NCI-H526 treated with DMSO at 0.1 percent for 48 hours (cell line): ENCODE results near the gene TMOD1.
"Not testable (repeated sequence)": the region's sequence is repeated elsewhere in the genome, so short reads cannot be mapped to it uniquely, and the experiment has no call there.

Experiments used
- DNase-seq: peaks from one replicate; lab custom pipeline; 2025; lab: John Stamatoyannopoulos, UW

TMOD1 gene

DNA sequence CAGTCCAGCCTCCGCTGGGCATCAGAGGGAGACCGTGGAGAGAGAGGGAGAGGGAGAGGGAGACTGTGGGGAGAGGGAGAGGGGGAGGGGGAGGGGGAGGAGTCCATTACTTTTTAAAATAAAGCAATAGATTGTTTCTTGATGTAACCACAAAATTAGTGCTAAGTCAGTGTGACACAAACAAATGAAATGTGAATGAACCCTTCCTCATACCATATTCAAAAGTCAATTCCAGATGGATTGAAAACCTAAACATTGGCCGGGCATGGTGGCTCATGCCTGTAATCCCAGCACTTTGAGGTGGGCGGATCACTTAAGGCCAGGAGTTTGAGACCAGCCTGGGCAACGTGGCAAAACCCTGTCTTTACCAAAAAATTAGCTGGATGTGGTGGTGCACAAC, 2.6 kb upstream of the TMOD1 start:
- DNase-seq = not testable (repeated sequence)

DNA sequence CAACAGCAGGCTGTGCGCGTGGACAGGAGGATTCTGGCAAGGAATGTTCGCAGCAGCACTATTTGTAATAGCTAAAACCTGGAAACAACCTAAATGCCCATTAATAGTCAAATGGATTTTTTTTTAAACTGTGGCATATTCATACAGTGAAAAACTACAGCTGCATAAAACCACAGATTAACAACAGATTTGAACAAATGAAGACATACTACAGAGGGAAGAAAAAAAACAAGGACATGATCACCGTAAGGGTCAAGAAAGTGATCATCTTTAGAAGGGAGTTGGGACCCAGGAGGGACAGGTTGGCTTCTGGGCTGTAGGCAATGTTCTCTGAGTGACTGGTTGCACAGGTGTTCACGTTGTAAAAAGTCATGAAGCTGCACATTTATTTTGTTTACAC, 1.2 kb upstream of the TMOD1 start:
- DNase-seq = no peak

DNA sequence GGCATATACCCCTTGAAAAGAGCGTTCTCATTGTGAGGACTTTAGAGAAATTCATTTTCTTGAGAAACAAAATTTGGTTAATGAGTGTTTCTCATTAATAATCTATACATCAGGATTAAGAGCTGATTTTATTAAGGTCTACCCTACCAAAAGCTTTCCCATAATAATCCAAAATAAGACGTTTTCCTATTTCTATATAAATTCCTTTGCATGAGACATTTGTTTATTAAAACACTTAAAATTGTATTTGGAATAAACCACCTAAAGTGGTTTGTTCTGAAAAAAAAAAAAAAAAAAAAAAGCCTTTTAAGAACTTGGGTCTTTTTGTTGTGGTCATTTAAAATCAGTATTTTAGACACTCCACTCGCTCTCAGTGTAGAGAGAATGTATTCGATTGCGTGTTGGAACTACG, 695 bp upstream of the TMOD1 start:
- DNase-seq = no peak

DNA sequence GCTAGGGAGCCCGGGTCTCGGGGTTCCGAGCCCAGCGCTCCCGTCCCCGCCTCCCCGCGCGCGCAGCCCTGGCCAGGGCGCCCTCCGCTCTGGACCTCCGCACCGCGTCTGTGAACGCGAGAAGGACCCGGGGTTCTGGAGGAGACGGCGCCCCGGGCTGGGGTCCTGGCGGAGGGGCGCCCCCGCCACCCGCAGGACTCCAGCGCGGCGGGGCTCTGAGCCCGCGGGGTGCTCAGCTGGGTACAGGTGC, 431 bp downstream of the TMOD1 start:
- no peak for DNase-seq

DNA sequence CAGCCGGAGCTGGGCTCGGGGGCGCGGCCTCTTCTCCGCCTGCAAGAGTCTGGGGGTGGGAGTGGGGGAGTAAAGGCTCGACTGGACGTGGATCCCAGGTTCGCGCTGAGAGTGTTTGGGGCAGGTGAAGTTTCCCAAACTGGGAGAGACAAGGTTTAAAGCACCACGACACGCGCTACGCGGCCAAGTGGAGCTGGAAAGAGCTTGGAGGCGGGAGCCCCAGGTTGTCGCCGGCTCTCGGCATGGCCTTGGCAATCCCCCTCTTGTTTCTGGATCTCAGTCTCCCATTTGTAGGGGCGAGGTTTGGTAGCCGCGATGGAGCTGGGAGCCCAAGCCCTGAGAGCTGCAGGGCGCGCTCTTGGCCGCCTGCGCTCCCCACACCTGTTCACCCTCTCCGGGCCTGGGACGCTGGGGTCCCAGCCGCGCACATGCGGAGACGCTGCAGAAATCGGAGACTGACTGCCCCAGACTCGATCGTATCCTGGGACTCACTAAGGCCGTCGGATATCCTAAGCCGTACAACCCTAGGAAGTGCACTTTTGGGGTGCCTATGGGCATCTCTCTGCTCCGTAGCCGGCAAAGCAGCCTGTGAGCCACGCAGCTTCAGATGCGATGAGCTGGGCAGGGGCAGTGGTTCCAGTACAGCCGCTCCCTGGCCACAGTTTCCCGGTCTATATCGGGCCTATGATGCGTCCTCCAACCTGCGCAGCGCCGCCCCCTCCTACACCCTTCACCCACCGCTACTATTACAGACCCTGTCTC, 937 bp downstream of the TMOD1 start:
- no peak for DNase-seq

DNA sequence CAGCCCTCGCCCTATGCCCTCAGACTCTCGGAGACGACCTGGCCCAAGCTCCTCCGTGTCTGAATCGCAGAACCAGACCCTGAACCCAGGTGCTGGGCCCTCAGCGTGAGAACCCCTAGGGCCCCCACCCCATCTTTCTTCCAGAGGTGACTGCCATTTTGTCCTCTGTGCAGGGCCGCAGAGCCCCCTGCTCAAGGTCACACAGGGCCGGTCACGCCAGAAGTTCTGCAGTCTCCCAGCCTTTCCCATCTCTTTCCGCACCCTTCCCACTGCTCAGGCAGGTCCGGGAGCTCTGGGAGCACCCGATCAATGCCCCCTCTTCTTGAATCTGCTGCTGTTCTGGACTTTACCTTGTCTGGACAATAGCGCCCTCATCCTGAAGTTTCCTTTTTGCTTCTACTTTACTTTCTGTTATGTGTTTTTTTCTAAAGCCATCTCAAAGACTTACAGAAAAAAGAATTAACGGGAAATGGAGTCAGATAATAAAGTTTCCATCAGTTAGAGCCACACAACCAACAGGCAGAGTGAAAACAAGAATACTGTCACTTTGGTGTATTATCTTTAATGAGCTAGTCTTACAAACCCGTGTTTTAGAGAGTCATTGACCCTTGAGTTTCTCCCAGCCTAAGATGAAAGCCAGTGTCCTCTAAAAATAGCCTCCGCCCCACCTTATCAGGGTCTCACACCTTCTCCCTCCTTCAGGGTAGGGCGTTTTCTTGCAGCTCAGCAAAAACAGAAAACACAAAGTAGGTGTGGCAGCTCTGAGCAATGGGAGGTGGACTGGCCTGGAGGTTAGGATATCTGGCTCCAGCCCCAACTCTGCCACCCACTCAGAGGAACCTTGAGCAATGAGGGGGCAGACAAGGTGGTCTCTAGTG, 1.8 kb downstream of the TMOD1 start:
- no peak for DNase-seq

DNA sequence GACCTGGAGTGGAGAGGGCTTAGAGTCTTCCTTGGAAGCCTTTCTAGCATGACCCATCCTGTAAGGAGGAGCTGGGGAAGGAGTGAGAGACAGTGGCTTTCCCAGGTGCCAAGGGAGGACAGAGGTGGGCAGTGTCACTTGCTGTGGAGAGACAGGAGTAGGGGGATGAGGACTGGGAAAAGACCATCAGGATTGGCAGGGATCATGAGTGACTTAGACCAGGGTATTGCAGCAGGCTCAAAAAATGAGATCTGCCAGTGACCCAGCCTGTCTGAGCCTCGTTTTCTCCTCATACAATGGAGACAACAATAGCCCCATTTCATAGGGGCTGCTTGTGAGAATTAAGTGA, 2.4 kb downstream of the TMOD1 start:
- no peak for DNase-seq

DNA sequence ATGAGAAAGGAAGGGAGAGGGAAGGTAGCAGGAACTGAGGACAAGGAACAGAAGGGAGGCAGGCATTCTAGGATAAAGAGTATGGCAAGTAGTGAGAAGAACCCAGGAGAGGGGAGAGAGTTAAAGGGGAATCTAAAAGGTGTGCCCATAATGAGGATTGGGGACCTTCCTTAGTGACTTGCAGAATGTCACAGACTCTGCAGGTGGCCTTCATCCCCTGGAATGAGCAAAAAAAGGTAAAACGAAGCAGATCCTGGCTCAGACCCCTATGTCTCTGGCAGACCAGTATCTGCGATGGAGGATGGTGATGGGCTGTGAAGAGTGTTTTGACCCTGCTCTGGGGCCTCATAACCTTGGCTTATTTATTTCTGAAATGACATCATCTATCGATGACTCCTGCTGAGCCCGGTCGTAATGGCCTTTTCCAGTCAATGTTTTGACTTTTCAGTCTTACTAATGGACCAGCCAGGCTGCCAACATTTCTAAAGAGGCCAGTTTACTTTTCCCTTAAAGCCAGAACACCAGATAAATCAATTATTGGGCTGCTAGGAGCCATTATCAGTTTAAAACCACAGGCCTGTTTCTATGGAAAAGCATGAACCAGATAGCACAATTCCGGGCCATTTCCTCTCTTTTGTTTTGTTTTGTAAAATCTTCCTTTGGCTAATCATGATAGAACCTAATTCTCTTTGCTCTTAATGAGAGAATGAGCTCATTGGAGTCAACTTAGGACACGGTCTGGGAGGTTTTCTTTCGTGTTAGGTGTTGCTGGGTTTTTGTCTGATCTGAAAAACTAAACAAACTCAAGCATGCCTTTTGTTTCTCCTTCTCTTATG, 3.1 kb downstream of the TMOD1 start:
- DNase-seq = no peak

DNA sequence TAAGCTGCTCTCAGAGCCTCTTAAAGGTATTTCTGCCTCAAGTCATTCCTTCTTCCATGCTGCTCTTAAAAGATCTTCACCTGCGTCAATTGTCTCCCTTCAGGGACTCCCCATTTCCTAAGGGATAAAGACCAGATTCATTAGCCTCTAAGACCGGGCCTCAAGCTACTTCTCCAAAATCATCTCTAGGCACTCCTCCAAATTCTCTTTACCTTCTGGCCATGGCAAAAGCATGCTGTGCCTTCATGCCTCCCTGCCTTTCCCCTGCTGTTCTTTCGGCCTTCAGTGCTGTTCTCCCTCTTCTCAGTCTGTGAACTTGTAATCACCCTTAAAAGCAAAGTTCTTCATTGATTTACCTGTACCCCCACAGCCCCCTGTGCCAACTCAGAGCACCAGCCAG, 4.4 kb downstream of the TMOD1 start:
- DNase-seq = no peak

DNA sequence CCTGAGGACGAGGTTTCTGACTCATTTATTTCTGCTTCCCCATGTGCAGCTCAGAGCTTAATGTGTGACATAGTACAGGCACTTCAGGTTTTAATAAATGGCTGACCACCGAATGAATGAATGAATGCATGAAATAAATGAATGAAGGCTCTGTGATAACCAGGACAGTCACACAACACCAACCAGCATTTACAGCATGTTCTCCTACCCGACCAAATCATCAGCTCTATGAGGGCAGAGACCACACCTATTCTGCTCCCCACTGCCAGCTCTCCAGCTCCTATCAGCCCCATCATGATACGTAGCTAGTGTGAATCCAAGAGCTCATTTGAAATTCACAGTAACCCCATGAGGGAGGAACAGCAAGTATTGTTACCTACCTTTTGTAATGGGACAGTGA, 4.8 kb downstream of the TMOD1 start:
- no peak for DNase-seq

DNA sequence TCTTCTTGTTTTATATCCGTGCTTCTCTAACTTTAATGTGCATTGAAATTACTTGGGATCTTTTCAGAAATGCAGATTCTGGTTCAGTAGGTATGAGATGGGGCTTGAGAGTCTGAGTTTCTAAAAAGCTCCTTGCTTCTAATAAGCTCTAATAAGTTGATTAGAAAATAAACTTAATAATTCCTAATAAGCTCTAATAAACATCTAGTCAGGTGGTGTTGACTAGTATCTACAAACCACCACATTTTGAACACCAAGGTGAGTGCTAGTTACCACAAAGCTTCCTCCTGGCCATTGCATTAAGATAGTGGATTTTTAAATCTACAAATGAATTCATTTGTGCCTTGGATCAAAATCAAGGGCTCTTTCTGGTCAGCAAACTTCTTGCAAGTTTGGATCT, 5.3 kb downstream of the TMOD1 start:
- DNase-seq = no peak

DNA sequence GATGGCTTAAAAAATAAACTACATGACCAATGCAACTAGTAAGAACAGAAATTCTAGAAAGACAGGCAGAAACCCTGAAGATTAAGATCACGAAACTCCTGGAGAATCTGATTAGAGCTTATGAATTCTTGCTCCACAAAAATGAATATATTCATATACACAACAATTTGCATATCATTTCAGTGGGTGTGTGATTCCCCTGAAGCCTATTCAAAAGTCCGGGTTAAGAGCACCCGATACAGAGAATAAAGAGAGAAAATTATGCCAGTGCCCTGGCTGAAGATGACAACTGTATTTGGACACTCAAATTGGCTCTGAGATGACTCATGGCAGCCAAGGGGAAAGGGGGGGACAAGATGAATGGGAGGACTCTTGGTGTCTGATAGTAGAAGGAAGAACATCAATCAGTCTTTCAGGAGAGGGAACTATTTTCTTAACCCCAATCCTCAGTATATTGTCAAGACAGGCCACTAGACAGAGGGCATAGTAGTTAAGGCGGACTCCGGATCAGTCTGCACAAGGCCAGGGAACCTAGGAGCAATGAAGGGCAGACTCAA, 6.0 kb downstream of the TMOD1 start:
- no peak for DNase-seq

DNA sequence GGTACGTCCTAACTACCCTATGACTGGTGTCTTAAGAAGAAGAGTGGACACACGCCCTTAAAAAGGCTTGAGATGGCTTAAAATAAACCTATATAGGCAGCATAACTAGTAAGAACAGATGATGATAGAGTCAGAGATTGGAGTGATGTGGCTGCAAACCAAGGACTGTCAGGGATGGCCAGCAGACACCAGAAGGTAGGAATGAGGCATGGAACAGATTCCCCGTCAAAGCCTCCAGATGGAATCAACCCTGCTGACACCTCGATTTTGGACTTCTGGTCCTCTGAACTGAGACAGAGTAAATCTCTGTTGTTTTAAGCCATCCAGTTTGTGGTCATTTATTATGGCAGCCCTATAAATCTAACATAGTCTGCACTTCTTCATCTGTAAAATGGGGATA, 7.4 kb downstream of the TMOD1 start:
- no peak for DNase-seq

DNA sequence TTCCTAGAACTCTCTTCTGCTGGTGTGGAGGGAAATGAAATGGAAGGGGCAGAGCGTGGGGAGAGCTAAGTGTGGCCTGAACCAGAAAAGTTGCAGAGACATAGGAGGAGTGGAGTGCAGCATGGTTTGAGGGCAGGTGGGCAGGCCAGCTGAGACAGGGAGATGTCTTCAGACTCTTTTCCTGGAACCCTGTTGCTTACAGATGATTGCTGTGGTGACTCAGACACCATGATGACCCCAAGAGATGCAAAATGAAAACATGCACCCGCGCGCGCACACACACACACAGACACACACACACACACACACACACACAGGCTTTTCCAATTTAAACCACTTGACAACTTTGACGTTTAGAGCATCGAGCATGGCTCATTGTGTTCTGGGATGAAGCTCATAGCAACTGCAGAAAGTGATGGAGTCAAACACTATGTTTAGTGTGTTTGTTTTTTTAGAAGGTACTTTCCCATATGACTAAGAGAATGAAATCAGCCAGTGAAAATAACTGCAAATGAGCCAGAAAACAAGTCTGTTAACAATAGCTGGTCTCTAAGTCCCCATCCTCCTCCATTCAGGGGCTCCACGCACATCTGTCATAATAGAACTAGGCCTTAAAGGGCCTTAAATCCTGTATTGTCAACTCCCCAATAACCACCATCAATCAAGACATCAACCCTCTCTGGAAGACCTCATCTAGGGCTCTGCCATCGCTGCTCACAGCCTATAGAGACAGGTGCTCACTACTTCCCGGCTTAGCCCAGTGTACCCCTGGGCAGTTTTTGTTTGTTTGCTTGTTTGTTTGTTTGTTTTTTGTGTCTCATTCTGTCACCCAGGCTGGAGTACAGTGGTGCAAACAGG, 9.6 kb downstream of the TMOD1 start:
- DNase-seq = no peak

DNA sequence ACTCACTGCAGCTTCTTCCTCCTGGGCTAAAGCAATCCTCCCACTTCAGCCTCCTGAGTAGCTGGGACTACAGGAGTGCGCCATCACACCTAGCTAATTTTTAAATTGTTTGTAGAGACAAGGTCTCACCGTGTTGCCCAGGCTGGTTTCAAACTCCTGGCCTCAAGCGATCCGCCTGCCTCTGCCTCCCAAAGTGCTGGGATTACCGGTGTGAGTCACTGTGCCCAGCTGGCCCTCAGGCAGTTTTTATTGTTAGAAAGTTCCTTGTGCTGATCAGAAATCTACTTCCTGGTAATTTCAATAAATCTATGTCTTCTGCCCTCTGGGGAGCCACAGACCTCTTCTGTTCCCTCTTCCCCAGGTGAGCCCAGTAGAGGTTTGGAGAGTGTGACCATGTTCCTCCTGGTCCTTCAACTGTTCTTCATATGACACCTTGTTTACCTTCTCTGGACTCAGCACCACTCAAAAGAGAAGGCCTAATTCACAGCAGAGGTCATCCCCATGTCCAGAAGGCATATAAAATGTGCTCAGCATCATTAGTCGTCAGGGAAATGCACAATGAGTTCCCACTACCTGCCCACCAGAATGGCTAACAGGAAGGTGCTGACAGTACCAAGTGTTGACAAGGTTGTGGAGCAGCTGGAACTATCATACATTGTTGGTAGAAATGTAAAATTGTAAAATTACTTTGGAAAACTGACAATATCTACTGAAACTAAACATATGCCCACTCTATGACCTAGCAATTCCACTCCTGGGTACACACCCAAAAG, 10.4 kb downstream of the TMOD1 start:
- no peak for DNase-seq

DNA sequence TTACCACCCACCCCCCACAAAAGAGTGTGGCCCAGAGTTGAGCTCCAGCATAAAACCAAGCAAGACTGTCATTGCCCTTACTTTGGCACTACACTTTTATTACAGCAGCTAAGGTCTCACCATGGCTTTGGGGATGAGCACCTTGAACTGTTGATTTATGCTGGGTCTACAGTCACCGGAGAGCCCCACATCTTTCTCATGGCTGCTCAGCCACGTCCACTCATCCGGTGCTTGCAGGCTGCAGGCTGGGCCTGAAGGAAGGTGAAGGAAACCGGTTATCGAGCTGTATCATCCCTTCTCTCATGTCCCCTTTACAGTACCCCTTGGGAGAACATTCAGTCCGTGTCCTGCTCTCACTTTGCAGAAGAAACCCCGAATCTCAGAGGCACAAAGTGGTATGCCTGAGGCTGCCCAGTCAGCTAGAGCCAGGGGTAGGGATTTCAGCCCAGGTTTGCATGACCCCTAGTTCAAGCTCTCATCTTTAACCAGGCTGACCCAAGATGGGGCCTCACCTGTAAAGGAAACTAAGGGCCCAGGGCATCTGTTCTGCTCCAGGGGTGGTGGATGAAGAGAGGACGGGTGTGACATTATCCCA, 11.6 kb downstream of the TMOD1 start:
- no peak for DNase-seq

DNA sequence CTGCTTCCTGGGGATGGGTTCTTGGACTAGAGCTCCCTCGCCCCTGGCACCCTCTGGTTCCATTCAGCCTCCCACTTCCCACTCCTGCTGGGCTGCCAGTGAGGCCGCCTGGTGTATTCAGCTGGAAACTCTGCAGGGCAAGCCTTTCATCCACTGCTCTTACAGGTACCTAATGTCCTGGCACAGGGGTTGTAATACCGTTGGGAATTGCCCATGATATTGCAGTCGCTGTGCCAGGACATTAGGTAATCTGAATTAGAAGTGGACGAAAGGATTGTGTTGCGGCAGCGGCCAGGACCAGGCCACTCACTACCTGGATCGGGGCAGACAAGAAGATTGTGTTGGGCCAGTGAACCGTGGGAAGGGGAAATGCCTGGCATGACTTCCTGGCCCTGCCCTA, 13.1 kb downstream of the TMOD1 start:
- no peak for DNase-seq

DNA sequence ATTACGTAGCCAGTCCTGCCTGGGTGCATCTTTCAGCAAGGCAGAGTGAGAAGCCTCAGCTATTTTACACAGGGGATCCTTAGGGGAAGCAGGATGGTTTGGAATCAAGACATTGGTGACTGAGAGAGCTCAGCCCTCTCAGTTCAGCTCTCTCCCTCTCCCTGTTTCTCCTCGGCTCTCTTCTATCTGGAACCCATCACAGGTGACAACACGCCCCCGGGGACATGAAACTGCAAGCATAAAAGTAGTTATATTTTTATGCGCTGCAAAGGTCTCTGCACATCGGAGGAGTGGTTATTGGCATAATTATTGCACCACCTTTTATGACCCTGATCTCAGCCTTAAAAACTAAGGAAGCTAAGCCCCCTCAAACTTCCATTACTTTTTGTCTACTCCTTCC, 14.2 kb downstream of the TMOD1 start:
- no peak for DNase-seq

DNA sequence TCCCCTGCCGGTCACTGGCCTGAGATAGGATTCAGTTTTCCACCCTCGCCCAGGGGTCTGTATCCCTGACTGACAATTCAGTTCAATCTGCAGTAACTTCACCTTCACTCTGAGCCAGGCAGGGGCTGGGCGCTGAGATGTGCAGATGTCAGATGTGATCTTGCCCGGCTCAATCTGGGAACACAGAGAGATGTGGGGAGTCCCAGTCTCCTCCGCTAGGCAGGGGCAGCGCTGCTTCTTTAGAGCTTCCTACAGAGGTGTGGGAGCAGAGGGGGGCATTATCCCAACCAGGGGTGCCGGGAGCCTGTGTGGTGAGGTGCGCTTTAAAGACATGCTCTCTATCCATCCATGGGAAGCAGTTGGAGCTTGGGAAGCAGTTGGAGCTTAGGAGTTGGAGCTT, 14.6 kb downstream of the TMOD1 start:
- DNase-seq = no peak

DNA sequence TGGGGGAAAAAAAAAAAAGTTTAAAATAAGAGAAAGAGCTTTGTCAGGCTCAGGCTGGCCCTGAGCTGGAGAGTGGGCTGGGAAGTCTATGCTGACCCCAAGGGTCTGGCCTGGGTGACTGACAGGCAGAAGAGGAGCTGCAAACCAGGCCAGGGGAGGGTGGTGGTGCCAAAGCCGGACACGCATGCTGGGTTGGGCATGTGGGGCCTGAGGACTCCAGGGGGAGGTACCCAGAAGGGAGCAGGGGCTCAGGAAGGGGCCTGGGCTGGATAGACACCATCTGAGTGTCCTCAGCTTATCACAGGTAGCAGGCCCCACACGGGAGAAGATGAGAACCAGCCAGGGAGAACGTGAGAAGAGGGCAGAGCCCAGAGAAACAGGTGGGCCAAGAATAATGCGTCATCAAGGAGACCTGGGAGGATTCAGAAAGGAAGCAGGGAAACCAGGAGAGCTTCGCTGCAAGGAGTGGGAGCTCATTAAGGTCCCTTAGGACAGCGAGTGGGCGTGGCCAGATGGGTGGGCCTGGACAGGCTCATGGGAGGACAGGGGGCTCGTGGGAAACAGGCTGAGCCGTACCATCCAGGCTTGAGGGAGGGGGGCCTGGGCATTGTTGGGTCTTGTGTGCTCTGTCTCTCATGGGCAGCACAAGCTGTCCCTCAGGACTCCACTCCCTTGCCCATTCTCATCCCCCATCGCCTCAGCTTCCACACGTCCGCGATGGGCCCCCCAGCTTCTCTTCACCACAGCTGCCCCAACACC, 16.0 kb downstream of the TMOD1 start:
- DNase-seq = no peak
